ACC112 (cell line): ENCODE measurements around the gene GRIP1.

Experiments
- H2AFZ ChIP-seq: fragments of 200-600 bp; sonication (generic); one replicate; pipeline ENCODE4 v1.6.0; 2017; ENCODE audit warnings: antibody characterized with exemption, low read length; ENCODE audit not compliant: unreplicated experiment
- H3K27ac ChIP-seq: fragments of 200-600 bp; sonication (generic); 2 replicates; pipeline ENCODE4 v1.5.1; 2014; ENCODE audit warnings: low read depth, mild to moderate bottlenecking, antibody characterized with exemption, low read length, moderate library complexity
- H3K27me3 ChIP-seq: fragments of 200-600 bp; sonication (generic); 2 replicates; pipeline ENCODE4 v1.6.1; 2014; ENCODE audit warnings: mild to moderate bottlenecking, antibody characterized with exemption, low read length, moderate library complexity, mixed read lengths; ENCODE audit not compliant: insufficient read depth
- H3K36me3 ChIP-seq: fragments of 200-600 bp; sonication (generic); 2 replicates; pipeline ENCODE4 v1.6.1; 2016; ENCODE audit warnings: mild to moderate bottlenecking, antibody characterized with exemption, low read length, moderate library complexity, mixed read lengths; ENCODE audit not compliant: insufficient read depth
- H3K4me1 ChIP-seq: fragments of 200-600 bp; sonication (generic); one replicate; pipeline ENCODE4 v1.6.1; 2016; ENCODE audit warnings: low read length, mixed read lengths; ENCODE audit not compliant: insufficient read depth, unreplicated experiment, control insufficient read depth
- H3K4me3 ChIP-seq: fragments of 200-600 bp; sonication (generic); 2 replicates; pipeline ENCODE4 v1.5.1; 2014; ENCODE audit warnings: mild to moderate bottlenecking, low read depth, low read length
- H3K79me2 ChIP-seq: fragments of 200-600 bp; sonication (generic); one replicate; pipeline ENCODE4 v1.6.0; 2016; ENCODE audit warnings: low read length; ENCODE audit not compliant: control insufficient read depth, unreplicated experiment, insufficient read depth

Gene GRIP1

GRCh38 chr12:66456612-66457011 is 222.3 kb downstream of the GRIP1 start:
- H3K27ac ChIP-seq, result no peak overlapping the region
- H3K36me3 ChIP-seq, result no peaks in the 10 kb centered on the region
- H3K27me3 ChIP-seq, result peaks cover 60% of the 10 kb centered on the region
- H2AFZ ChIP-seq, result no peak overlapping the region
- no peaks in the 10 kb centered on the region for H3K4me1 ChIP-seq
- H3K79me2 ChIP-seq, result no peaks in the 10 kb centered on the region
- no peak overlapping the region for H3K4me3 ChIP-seq

GRCh38 chr12:66453844-66454243 is 225.0 kb downstream of the GRIP1 start:
- Histone ChIP-seq H3K36me3 (no peaks in the 10 kb centered on the region), H3K79me2 (no peaks in the 10 kb centered on the region), H3K4me3 (no peak overlapping the region), H3K27ac (no peak overlapping the region), H2AFZ (no peak overlapping the region), H3K27me3 (peaks cover 60% of the 10 kb centered on the region), H3K4me1 (no peaks in the 10 kb centered on the region)

GRCh38 chr12:66453120-66453519 is 225.8 kb downstream of the GRIP1 start:
- no peaks in the 10 kb centered on the region for H3K36me3 ChIP-seq
- no peak overlapping the region for H3K4me3 ChIP-seq
- peaks cover 66% of the 10 kb centered on the region for H3K27me3 ChIP-seq
- H3K4me1 ChIP-seq, result no peaks in the 10 kb centered on the region
- no peak overlapping the region for H3K27ac ChIP-seq
- no peak overlapping the region for H2AFZ ChIP-seq
- no peaks in the 10 kb centered on the region for H3K79me2 ChIP-seq

- no peaks in the 10 kb centered on the region for H3K79me2 ChIP-seq
Observed at GRCh38 chr12:66449531-66449930, 229.3 kb downstream of the GRIP1 start.

GRCh38 chr12:66447643-66448042 is 231.2 kb downstream of the GRIP1 start:
- Histone ChIP-seq H3K79me2 (no peaks in the 10 kb centered on the region), H3K27me3 (peaks cover 53% of the 10 kb centered on the region), H3K27ac (no peak overlapping the region), H2AFZ (no peak overlapping the region), H3K4me3 (no peak overlapping the region), H3K4me1 (no peaks in the 10 kb centered on the region), H3K36me3 (no peaks in the 10 kb centered on the region)

More at GRCh38 chr12:66449531-66449930, 229.3 kb downstream of the GRIP1 start:
- H3K27me3 ChIP-seq, result peaks cover 63% of the 10 kb centered on the region
- H3K36me3 ChIP-seq, result no peaks in the 10 kb centered on the region
- no peak overlapping the region for H3K4me3 ChIP-seq
- H3K4me1 ChIP-seq, result no peaks in the 10 kb centered on the region
- no peak overlapping the region for H2AFZ ChIP-seq
- no peak overlapping the region for H3K27ac ChIP-seq

GRCh38 chr12:66446276-66446675 is 232.6 kb downstream of the GRIP1 start:
- no peak overlapping the region for H2AFZ ChIP-seq

GRCh38 chr12:66441905-66442559 is 236.8 kb downstream of the GRIP1 start:
- H3K27me3 ChIP-seq, result peaks cover 56% of the 10 kb centered on the region
- H3K79me2 ChIP-seq, result no peaks in the 10 kb centered on the region
- no peak overlapping the region for H2AFZ ChIP-seq
- H3K36me3 ChIP-seq, result no peaks in the 10 kb centered on the region
- no peaks in the 10 kb centered on the region for H3K4me1 ChIP-seq
- no peak overlapping the region for H3K4me3 ChIP-seq
- no peak overlapping the region for H3K27ac ChIP-seq

More at GRCh38 chr12:66446276-66446675, 232.6 kb downstream of the GRIP1 start:
- H3K36me3 ChIP-seq, result no peaks in the 10 kb centered on the region
- no peak overlapping the region for H3K27ac ChIP-seq
- H3K79me2 ChIP-seq, result no peaks in the 10 kb centered on the region
- peaks cover 57% of the 10 kb centered on the region for H3K27me3 ChIP-seq
- no peak overlapping the region for H3K4me3 ChIP-seq
- no peaks in the 10 kb centered on the region for H3K4me1 ChIP-seq

GRCh38 chr12:66438601-66439000 is 240.3 kb downstream of the GRIP1 start:
- H3K27me3 ChIP-seq, result peaks cover 63% of the 10 kb centered on the region
- no peak overlapping the region for H3K4me3 ChIP-seq
- no peak overlapping the region for H3K27ac ChIP-seq
- H3K4me1 ChIP-seq, result no peaks in the 10 kb centered on the region
- no peak overlapping the region for H2AFZ ChIP-seq
- no peaks in the 10 kb centered on the region for H3K79me2 ChIP-seq
- no peaks in the 10 kb centered on the region for H3K36me3 ChIP-seq

- Histone ChIP-seq H3K36me3 (no peaks in the 10 kb centered on the region), H2AFZ (no peak overlapping the region), H3K4me1 (no peaks in the 10 kb centered on the region), H3K27me3 (peaks cover 67% of the 10 kb centered on the region), H3K4me3 (no peak overlapping the region), H3K27ac (no peak overlapping the region), H3K79me2 (no peaks in the 10 kb centered on the region)
Observed at GRCh38 chr12:66430106-66430505, 248.8 kb downstream of the GRIP1 start.

- Histone ChIP-seq H3K4me3 (no peak overlapping the region), H3K27me3 (peaks cover 70% of the 10 kb centered on the region), H2AFZ (no peak overlapping the region), H3K36me3 (no peaks in the 10 kb centered on the region), H3K4me1 (no peaks in the 10 kb centered on the region), H3K79me2 (no peaks in the 10 kb centered on the region), H3K27ac (no peak overlapping the region)
Observed at GRCh38 chr12:66428870-66429269, 250.0 kb downstream of the GRIP1 start.

- no peak overlapping the region for H3K27ac ChIP-seq
- peaks cover 70% of the 10 kb centered on the region for H3K27me3 ChIP-seq
- no peaks in the 10 kb centered on the region for H3K79me2 ChIP-seq
- H3K4me1 ChIP-seq, result no peaks in the 10 kb centered on the region
- H3K4me3 ChIP-seq, result no peak overlapping the region
- H3K36me3 ChIP-seq, result no peaks in the 10 kb centered on the region
- H2AFZ ChIP-seq, result no peak overlapping the region
Observed at GRCh38 chr12:66428261-66428660, 250.6 kb downstream of the GRIP1 start.
